GM18858 (cell line): ENCODE measurements around the gene CCDC107.

Experiments used
- ATAC-seq: cut with Tn5 transposase; IDR thresholded peaks from one replicate; pipeline ENCODE4 v1.9.1; 2021; ENCODE audit not compliant: unreplicated experiment

CCDC107 gene

DNA sequence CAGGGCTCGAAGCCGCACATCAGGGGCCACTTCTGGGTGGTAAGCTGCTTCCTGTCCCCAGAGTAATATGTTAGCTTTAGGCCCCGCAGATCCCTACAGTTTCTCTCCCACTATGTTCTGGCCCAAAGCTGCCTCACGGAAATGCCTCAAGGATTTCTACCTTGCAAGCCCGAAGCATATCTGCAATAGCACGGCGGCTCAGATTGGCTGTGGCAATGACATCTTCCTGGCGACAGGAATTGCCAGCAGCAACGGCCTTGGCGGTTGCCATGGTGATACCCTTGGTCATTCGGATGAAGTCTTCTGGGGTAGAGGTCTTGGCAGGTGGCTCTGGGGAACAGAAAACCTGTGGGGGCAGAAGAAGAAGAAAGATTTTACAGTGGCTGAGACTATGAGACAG is 41.9 kb downstream of the CCDC107 start:
- no peak for ATAC-seq

DNA sequence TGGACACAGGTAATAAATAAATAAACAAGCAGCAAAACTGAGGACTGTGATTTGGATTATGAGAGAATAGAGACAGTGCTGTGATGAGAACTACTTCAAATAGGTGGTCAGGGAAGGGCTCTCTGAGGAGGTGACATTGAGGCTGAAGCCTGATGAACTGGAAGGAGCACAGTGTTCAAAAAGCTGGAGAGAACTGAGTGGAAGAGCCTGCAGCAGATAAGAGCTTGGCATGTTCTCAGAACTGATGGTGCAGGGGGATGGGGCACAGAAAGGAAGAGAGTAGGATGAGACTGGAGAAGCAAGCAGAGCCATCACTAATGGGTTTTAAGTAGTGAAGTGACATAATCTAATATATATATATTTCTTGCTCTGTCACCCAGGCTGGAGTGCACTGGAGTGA is 42.9 kb downstream of the CCDC107 start:
- no peak for ATAC-seq

DNA sequence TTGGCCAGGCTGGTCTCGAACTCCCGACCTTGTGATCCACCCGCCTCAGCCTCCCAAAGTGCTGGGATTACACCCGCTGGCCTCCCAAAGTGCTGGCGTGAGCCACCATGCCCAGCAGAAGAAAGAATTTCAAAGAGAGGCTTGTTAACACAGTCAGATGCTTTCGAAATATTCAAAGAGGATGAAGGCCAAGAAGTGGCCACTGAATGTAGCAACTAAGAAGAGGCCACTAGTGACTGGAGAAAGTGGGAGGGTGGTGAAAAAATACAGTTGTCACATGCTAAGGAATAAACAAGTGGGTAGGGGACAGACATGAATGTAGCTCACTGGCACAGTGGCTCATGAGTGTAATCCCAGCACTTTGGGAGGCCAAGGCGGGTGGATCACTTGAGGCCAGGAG is 44.6 kb downstream of the CCDC107 start:
- ATAC-seq, result no peak

DNA sequence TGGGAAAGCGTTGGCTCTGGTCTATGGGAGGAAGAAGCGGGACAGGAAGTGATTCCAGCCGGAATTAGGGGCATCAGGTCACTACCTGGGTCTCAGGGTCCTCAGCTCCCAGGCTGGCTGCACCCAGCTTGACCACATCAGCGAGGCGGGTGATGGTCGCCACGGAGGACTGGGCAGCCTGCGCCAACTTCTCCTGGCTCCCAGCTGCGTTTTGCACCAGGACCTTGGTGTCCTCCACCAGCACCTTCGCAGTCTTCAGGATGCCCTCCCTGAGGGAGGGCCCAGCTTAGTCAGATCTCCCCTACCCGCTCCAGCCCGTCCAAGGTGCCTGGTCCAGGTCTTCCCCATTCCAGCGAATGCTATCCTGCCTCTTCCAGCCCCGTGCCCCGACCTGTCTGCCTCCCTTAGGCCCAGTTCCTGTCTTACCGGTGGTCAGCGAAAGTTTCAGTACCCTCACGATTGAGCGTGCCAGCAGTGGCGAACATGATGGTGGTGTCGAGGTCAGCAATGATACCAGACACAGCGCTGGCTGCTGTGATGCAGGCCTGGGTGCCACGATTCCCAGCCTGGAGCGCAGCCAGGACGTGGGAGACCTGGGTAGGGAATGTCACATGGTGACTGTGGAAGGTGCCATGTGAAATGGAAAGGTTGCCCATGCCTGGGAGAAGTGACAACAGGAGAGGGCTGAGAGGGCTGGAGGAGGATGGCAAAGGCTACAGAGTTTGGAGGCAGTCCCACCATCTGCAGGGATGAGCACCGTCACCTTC is 46.0 kb downstream of the CCDC107 start:
- ATAC-seq, result no peak

DNA sequence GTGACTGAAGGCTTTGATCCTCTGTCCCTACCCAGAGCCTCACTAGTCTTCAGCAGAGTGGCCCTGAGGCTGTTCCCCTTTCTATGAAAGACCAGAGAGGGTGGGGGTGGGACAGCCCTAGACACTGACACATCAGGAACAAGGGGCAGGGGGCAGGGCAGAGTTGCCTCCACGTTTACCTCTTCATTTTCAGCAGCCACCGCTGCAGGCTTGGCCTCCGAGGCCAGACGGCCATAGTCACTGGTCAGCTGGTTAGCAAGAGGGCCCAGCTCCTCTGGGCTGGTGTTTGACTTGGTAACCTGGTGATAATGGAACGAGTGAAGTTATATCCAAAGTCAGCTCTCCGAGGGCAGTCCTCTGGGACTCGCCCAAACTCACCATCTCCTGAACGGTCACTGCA is 47.3 kb downstream of the CCDC107 start:
- ATAC-seq, result no peak

DNA sequence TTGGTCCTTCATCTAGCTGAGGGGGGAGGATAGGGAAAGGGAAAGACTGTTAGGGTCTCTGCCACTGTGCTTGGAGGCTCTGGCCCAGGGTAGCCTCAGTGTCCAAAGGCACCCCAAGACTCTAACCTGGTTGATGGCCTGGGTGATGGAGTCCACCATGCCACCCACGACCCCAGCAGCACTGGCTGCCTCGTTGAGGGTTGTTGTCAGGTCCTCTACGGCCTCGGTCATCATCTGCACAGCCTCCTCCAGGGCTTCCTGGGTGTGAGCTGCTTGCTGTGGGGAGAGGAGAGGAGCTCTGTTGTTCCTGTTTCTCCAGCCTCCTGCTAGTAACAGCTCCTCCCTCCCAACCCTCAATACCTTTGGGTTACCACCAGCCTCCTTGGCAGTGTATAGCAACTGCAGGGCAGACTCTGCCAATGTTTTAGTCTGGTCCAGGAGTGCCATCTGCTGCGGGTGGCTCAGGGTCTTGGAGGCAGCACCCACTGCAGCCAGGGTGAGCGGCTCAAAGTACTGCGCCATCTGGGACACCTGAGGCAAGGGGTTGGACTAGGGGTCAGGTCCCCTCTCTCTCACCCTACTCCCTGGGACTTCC is 47.8 kb downstream of the CCDC107 start:
- ATAC-seq, result no peak

DNA sequence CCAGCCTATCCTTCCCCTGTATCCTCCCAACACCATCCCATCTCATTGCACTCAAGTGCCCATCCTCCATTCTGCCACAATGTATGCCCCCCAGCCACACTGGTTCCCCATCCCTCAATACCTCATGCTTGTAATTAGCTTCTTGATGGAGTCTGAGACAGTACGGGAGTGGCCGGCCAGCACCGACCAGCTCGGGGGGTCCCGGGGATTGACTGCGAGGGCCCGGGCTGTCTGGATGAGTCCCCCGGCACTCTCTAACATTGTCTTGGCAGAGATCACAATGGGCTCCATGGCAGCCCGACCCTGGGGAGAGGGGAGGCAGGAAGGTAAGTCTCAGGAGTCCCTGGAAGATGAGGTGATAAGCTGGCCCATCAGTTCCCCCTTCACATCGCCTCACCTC is 48.9 kb downstream of the CCDC107 start:
- no peak for ATAC-seq

DNA sequence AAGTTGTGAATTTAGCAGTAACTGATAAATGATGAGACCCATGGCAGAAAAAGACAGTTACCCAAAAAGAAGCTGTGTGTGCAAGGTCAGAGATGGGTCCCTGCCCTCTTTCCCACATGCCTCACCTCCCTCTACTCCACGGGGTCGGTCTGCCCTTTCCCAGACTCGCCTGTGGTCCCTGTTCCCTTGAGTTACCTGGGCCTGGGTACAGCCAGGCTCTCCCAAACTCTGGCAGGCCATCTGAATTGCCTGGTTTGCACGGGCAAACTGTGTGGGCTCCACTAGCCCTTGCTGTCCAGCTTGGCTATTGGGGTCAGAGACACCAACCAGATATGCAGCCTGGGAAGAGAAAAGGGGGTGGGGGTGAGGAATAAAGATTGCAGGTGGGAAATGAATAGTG is 50.1 kb downstream of the CCDC107 start:
- ATAC-seq, result no peak

DNA sequence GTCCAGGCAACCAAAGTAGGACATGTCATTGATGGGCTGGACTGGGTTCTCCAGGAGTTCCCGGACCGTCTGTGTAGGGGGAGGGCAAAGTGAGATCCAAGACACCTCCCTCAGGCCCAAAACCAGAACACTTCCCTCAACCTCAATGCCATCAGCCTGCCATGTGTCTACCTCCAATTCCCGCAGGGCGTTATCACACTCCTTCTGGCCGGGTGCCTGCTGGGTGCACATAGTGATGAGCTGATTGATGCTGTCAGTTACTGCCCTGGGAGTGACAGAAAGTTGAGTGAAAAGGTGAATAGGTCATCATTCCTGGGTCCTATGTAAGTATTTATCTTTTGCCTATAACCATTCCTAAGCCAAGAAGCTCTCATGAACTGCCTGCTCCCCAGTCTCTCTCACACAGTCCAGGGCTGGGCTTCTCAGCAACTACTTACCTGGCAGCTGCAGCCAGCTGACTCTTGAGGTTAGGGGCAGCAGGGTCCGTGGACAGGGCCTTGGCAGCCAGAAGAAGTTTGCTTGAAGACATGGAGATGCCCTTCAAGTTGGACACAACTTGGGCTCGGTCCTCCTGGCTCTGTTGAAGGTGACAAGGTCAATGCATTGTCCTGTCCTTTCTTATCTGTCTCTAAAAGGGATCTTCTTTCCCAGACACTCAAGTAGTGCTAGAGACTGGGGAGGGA is 52.9 kb downstream of the CCDC107 start:
- ATAC-seq, result no peak
